Measurements from ENCODE around the gene IQCH. TPM values are rescaled to one million over a fixed set of nuclear protein-coding genes. Genes with fewer than 3 reads are reported as not detected.

The IQCH gene
- total RNA-seq, 1 experiment from 2014 or later: 1.1 TPM

DNA sequence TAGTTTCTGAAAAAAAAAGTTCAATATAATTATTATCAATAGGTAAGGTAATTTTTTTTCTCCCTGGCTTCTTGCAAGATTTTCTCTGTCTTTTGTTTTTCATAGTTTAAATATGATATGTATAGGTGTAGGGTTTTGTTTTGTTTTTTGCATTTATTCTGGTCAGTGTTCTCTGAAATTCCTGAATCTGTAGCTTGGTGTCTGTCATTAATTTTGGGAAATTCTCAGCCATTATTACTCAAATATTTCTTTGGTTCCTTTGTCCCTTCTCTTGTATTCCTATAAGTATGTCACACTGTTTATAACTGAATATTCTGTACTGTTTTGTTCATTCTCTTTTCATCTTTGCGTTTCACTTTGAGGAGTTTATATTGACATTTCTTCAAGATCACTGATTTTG is 22.1 kb downstream of the IQCH start:
- Histone ChIP-seq H2AK5ac (ENCODE audit: insufficient read length, low read length) (no peak overlapping the region), H2BK15ac (ENCODE audit: low read depth, low read length) (no peak overlapping the region), H3K23ac (ENCODE audit: insufficient read length, low read depth, low read length) (no peak overlapping the region), H3K9me3 (ENCODE audit: control insufficient read depth, low read depth, low read length) (no peaks in the 10 kb centered on the region), H3K4me1 (ENCODE audit: insufficient read depth, low read length) (no peaks in the 10 kb centered on the region; the same call in 1 of the 2 replicates), H3K23me2 (ENCODE audit: insufficient read length, low read depth, low read length, poor library complexity, severe bottlenecking) (no peaks in the 10 kb centered on the region), H3K27ac (ENCODE audit: insufficient read length, low read depth, low read length) (no peak overlapping the region), H2BK5ac (ENCODE audit: insufficient read length, low read length) (no peak overlapping the region), H3K27me3 (ENCODE audit: insufficient read depth, low read length) (no peaks in the 10 kb centered on the region), H3K18ac (ENCODE audit: insufficient read length, low read depth, low read length) (no peak overlapping the region), H2BK12ac (ENCODE audit: insufficient read length, low read depth, low read length) (no peak overlapping the region), H4K20me1 (ENCODE audit: control insufficient read depth, insufficient read depth, insufficient read length) (no peaks in the 10 kb centered on the region), H2BK20ac (ENCODE audit: low read depth, low read length, poor library complexity, severe bottlenecking) (no peak overlapping the region), H3K79me2 (ENCODE audit: insufficient read depth, low read length) (no peaks in the 10 kb centered on the region), H3K4me2 (ENCODE audit: insufficient read depth, insufficient read length, low read length) (no peak overlapping the region), H2AFZ (ENCODE audit: low read length) (no peak overlapping the region), H4K5ac (ENCODE audit: insufficient read length, low read depth, low read length) (no peak overlapping the region), H4K8ac (replicated peaks; ENCODE audit: insufficient read length, low read depth, low read length) (no peak overlapping the region), H2BK120ac (ENCODE audit: low read depth, low read length, poor library complexity, severe bottlenecking) (no peak overlapping the region), H3K14ac (ENCODE audit: insufficient read depth, low read length) (no peak overlapping the region), H4K91ac (ENCODE audit: insufficient read length, low read depth, low read length) (no peak overlapping the region), H3K79me1 (ENCODE audit: insufficient read depth, low read depth, low read length, poor library complexity, severe bottlenecking) (no peaks in the 10 kb centered on the region), H3K4ac (ENCODE audit: low read depth, low read length) (no peak overlapping the region), H3K56ac (ENCODE audit: insufficient read length, low read depth, low read length) (no peak overlapping the region), H3K9ac (ENCODE audit: extremely low read depth, insufficient read length, low read length) (no peak overlapping the region), H3T11ph (ENCODE audit: low read length) (no peak overlapping the region)
- TF ChIP-seq CTCF (conservative IDR thresholded peaks at IDR 0.05): no peak
- no peak overlapping the region for H3K4me3 Mint-ChIP-seq
- WGBS (ENCODE audit: extremely low coverage, insufficient read length, low lambda C conversion rate): no CpG with 5 or more reads among the region's 1 CpG
- H3K27ac Mint-ChIP-seq: no peak overlapping the region
- DNase-seq: no peak
- peaks cover 8% of the 10 kb centered on the region in 2 experiments; a peak in 3 of 4 replicates for H3K4me1 Mint-ChIP-seq
- no peaks in the 10 kb centered on the region for H3K27me3 Mint-ChIP-seq (ENCODE audit: low read depth)
- H3K9me3 Mint-ChIP-seq: no peaks in the 10 kb centered on the region
- no peaks in the 10 kb centered on the region for H3K36me3 Mint-ChIP-seq (ENCODE audit: insufficient read depth in 1 of 3, low read depth in 3 of 3)

Data from H9 (cell line).